Measurements from ENCODE around the gene PSORS1C2.
"Not testable (repeated sequence)": the region's sequence is repeated elsewhere in the genome, so short reads cannot be mapped to it uniquely, and the experiment has no call there.

The PSORS1C2 gene

DNA sequence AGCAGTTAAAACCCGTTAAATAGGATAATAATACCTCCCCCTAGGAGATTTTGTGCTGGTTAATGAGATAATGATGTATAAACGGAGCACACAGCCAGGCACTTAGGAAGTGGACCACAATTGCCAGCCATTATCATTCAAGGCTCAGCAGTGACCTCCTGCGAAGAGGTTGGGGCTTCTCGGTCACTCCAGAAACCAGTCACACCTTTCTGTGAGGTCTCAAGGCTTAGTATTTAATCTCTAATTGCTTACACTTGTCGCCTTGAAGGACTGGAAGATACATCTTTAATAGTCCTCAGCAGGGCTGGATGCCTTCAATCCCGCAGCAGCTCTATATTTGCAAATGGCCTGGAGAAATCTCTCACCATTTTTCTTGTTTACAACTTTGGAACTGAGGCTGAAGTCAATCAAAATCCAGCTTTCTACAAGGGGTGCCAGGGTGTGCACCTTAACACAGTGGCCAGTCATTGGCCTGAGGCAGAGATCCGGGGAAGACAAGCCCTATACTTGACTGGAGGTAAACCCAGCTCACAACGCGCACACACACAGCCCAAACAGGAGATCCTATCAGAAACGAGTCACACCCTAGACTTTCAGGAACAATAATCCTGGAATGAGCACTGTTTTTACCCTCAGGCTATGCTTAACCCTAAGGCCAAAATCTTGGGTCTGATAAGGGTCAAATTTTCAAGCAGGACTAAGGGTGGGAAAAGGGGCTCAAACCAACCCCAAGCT lies 30.4 kb upstream of the PSORS1C2 start:
- H3K27me3 ChIP-seq, result no peaks in the 10 kb centered on the region
- H3K27ac ChIP-seq, result no peak overlapping the region
- no peak overlapping the region for H3K4me2 ChIP-seq
- no peaks in the 10 kb centered on the region for H4K20me1 ChIP-seq
- no peaks in the 10 kb centered on the region for H3K9me3 ChIP-seq (replicated peaks in 1 of 11)
- no peak overlapping the region for H3K9ac ChIP-seq
- peaks cover 0 to 11% (median 0%) of the 10 kb centered on the region in 11 experiments; a peak in 1 of 22 replicates for H3K36me3 ChIP-seq
- H3K4me3 ChIP-seq, result no peak overlapping the region
- no peak for TF ChIP-seq Cebpa-rat (IDR thresholded peaks at IDR 0.05)
- H3K4me1 ChIP-seq, result no peaks in the 10 kb centered on the region

DNA sequence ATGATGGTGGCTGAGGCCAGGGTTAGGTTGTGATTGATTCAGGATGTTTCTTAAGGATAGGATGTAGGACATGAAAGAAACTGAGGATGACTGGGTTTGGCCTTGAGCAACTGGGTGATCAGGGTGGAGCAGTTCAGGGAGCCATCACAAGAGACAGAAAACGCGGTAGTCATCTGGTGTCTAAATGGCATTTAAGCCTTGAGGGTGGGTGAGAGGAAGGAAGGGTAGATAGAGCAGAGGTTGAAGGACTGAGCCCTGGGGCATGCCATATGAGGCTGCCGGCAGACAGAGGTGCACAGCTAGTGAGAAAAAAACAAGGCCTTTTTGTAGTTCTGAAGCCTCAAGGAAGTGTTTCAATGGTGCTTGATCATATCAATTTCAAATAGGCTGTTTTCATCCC lies 29.7 kb upstream of the PSORS1C2 start:
- no peaks in the 10 kb centered on the region for H3K27me3 ChIP-seq
- no peaks in the 10 kb centered on the region for H4K20me1 ChIP-seq
- H3K4me3 ChIP-seq, result no peak overlapping the region
- H3K9me3 ChIP-seq (replicated peaks in 1 of 11), result no peaks in the 10 kb centered on the region
- H3K4me2 ChIP-seq, result no peak overlapping the region
- H3K36me3 ChIP-seq, result peaks cover 0 to 16% (median under 1%) of the 10 kb centered on the region in 11 experiments; a peak in 10 of 22 replicates
- TF ChIP-seq Cebpa-rat (IDR thresholded peaks at IDR 0.05), result no peak
- H3K9ac ChIP-seq, result no peak overlapping the region
- H3K27ac ChIP-seq, result no peak overlapping the region
- no peaks in the 10 kb centered on the region for H3K4me1 ChIP-seq

DNA sequence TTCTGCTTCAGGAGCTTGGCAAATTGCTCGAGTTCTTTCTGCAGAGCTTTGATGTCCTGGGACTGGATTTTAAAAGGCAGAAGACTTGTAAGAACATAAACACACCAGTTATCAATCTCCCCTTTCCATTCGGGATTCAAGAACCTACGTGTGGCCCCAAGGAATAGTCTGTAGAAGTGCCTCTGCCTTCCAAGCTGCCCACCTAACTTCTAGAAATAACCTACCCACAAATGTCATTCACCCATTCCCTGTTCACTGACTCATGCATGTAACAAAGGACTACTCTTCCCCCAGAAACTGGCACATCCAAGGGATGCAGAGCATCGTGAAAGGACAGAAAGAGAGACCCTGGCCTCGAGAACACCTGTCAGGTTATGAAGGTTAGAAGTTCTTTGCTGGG lies 27.1 kb upstream of the PSORS1C2 start:
- no peak for TF ChIP-seq Cebpa-rat (IDR thresholded peaks at IDR 0.05)
- Histone ChIP-seq H3K4me2 (no peak overlapping the region), H3K36me3 (peaks cover 0 to 42% (median 27%) of the 10 kb centered on the region in 11 experiments; a peak in 19 of 22 replicates), H3K9ac (no peak overlapping the region), H3K4me3 (no peak overlapping the region), H4K20me1 (peaks cover 0 to 14% (median 0%) of the 10 kb centered on the region in 11 experiments; a peak in 2 of 22 replicates), H3K4me1 (peaks cover 0 to 14% (median 3%) of the 10 kb centered on the region in 10 experiments; a peak in 8 of 20 replicates), H3K27ac (no peak overlapping the region), H3K27me3 (no peaks in the 10 kb centered on the region), H3K9me3 (replicated peaks in 1 of 11) (no peaks in the 10 kb centered on the region)

DNA sequence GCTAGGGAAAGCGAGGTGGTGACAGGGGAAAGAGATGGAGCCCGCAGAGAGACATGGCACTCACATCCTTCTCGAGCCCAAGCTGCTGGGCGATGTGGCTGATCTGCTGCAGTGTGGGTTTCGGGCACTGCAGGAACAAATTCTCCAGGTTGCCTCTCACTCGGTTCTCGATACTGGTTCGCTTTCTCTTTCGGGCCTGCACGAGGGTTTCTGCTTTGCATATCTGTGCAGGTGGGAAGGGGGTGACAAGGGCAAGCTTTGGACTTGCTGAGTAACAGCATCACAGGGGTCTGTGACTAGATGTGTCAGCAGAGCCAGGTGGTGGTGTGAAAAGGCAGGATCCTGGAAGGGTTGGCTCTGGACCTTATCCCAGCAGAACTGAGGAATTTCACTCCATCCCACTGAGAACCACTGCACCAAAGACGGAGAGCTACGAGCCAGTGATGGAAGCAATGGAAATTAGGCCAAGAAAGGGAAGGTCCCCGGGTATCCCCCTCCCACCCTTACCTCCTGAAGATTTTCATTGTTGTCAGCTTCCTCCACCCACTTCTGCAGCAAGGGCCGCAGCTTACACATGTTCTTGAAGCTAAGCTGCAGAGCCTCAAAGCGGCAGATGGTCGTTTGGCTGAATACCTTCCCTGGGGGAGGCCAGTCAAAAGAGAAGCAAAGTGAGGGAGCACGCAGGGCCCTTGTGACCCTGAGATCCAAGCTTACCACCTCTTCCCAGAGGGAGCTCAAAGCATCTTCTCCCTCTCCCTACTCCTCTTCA lies 26.4 kb upstream of the PSORS1C2 start:
- not testable (repeated sequence) for H3K27me3 ChIP-seq; H3K9ac ChIP-seq; H3K4me3 ChIP-seq; H3K4me2 ChIP-seq; H3K27ac ChIP-seq; H3K9me3 ChIP-seq (replicated peaks in 1 of 11)
- peaks cover 0 to 14% (median 0%) of the 10 kb centered on the region in 11 experiments; a peak in 2 of 22 replicates for H4K20me1 ChIP-seq
- H3K4me1 ChIP-seq, result peaks cover under 1 to 22% (median 10%) of the 10 kb centered on the region in 10 experiments; a peak in 18 of 20 replicates
- peaks cover 0 to 47% (median 30%) of the 10 kb centered on the region in 11 experiments; a peak in 19 of 22 replicates for H3K36me3 ChIP-seq

DNA sequence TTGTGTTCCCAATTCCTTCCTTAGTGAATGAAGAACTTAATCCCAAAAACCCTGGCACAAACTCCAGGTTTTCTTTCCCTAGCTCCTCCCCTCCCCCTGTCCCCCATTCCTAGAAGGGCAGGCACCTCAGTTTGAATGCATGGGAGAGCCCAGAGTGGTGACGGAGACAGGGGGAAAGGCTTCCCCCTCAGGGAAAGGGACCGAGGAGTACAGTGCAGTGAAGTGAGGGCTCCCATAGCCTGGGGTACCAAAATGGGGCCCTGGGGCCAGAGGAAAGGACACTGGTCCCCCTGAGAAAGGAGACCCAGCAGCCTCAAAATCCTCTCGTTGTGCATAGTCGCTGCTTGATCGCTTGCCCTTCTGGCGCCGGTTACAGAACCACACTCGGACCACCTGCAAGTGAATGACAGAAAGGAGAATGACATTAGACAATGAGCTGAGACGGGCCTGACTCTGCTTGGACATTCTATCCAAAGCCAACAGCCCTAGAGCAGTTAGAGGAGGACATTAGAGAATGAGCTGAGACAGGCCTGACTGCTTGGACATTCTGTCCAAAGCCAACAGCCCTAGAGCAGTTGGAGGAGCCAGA lies 25.7 kb upstream of the PSORS1C2 start:
- not testable (repeated sequence) for H3K27me3 ChIP-seq; H3K9ac ChIP-seq; H3K4me2 ChIP-seq; H3K4me3 ChIP-seq; H3K9me3 ChIP-seq (replicated peaks in 1 of 11); H3K27ac ChIP-seq
- H3K4me1 ChIP-seq, result peaks cover 7 to 28% (median 17%) of the 10 kb centered on the region in 10 experiments
- H3K36me3 ChIP-seq, result peaks cover 0 to 47% (median 30%) of the 10 kb centered on the region in 11 experiments; a peak in 19 of 22 replicates
- H4K20me1 ChIP-seq, result peaks cover 0 to 14% (median 0%) of the 10 kb centered on the region in 11 experiments; a peak in 3 of 22 replicates

DNA sequence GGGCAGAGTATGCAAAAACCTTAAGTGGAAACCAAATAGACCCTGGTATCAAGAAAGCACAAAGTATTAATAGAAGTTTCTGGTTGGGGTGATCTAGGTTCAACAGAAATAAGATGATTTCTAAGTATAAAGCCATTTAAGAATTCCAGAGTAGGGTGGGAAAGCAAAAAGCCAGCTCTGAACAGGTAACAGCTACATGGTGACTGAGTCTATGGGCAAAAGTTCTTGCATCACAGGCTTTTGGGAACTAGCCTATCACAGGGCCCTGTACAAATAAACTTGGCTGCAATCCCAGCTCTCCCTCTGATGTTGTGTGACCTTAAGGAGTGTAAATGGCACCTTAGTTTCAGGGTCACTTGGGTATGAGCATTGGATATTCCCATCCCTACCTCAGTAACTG lies 25.1 kb upstream of the PSORS1C2 start:
- no peak overlapping the region for H3K4me2 ChIP-seq
- TF ChIP-seq Cebpa-rat (IDR thresholded peaks at IDR 0.05), result no peak
- H3K4me3 ChIP-seq, result no peak overlapping the region
- no peak overlapping the region for H3K9ac ChIP-seq
- peaks cover 0 to 47% (median 30%) of the 10 kb centered on the region in 11 experiments; a peak in 19 of 22 replicates for H3K36me3 ChIP-seq
- no peaks in the 10 kb centered on the region for H3K9me3 ChIP-seq (replicated peaks in 1 of 11)
- peaks cover 13 to 34% (median 23%) of the 10 kb centered on the region in 10 experiments for H3K4me1 ChIP-seq
- no peaks in the 10 kb centered on the region for H3K27me3 ChIP-seq
- peaks cover 0 to 14% (median 0%) of the 10 kb centered on the region in 11 experiments; a peak in 3 of 22 replicates for H4K20me1 ChIP-seq
- no peak overlapping the region for H3K27ac ChIP-seq

DNA sequence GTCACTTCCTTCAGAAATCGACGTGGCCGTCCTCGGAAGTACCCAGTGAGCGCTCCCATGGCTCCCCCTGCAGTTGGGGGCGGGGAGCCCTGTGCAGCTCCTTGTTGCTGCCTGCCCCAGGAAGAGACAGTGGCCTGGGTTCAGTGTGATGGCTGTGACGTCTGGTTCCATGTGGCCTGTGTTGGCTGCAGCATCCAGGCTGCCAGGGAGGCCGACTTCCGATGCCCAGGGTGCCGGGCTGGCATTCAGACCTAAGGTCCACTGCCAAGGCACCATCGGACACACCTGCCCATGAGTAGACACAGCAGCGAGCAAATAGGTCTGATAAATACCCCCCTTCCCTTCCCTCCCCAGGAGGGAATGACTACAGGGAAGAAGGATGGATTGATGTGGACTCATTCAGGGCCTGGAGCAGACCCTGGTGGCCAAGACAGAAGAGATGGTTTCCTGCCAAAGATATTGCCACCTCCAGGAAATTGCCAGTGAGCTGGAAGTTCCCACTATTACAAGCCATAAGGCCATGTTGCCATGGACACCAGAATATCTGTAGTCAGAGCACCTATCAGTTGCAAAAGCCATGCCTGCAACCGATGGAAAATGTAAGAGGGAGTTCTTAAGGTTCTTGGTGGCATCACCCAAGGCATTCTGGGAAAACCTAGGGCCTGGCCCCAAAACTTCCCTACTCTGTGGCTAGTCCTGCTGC lies 23.7 kb upstream of the PSORS1C2 start:
- Histone ChIP-seq H3K4me2 (no peak overlapping the region), H3K27me3 (no peaks in the 10 kb centered on the region), H3K4me1 (peaks cover 15 to 34% (median 25%) of the 10 kb centered on the region in 10 experiments), H3K9me3 (replicated peaks in 1 of 11) (no peaks in the 10 kb centered on the region), H3K27ac (no peak overlapping the region), H4K20me1 (peaks cover 0 to 14% (median 0%) of the 10 kb centered on the region in 11 experiments; a peak in 3 of 22 replicates), H3K36me3 (peaks cover 0 to 43% (median 30%) of the 10 kb centered on the region in 11 experiments; a peak in 19 of 22 replicates), H3K4me3 (no peak overlapping the region), H3K9ac (no peak overlapping the region)
- no peak for TF ChIP-seq Cebpa-rat (IDR thresholded peaks at IDR 0.05)

DNA sequence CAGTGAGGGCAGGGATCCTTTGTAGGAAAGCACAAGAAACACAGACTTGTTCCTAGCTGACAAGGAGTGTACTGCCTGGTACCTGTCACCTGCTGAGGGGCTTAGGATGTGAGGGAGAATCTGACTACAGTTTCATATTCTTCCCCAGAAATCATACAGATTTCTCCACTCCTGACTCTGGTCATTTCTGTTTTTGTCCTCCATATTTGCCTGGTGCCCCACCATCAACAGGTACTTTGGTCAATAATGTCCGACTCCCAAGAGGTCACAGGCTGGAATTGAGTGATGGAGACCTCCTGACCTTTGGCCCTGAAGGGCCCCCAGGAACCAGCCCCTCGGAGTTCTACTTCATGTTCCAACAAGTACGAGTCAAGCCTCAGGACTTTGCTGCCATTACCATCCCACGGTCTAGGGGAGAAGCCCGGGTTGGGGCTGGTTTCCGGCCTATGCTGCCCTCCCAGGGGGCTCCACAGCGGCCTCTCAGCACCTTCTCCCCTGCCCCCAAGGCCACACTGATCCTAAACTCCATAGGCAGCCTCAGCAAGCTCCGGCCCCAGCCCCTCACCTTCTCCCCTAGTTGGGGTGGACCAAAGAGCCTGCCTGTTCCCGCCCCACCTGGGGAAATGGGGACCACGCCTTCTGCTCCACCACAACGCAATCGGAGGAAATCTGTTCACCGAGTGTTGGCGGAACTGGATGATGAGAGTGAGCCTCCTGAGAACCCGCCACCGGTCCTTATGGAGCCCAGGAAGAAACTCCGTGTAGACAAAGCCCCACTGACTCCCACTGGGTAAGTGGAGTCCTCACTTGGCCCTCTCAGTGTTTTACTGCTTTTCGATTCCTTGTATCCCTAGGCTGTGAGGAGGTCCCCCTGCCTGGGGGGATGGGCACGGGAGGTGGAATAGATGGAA lies 22.6 kb upstream of the PSORS1C2 start:
- Histone ChIP-seq H3K4me3 (no peak overlapping the region), H3K36me3 (peaks cover 0 to 44% (median 30%) of the 10 kb centered on the region in 11 experiments; a peak in 19 of 22 replicates), H3K4me2 (peak overlapping the region in 6 of 11 experiments; percentile 95 to 99 (median 98); a peak in 11 of 22 replicates), H3K4me1 (peaks cover 23 to 45% (median 35%) of the 10 kb centered on the region in 10 experiments), H3K27ac (no peak overlapping the region), H3K27me3 (no peaks in the 10 kb centered on the region), H3K9ac (no peak overlapping the region; a peak in 1 of 22 replicates), H3K9me3 (replicated peaks in 1 of 11) (no peaks in the 10 kb centered on the region), H4K20me1 (peaks cover 0 to 14% (median 0%) of the 10 kb centered on the region in 11 experiments; a peak in 3 of 22 replicates)
- TF ChIP-seq Cebpa-rat (IDR thresholded peaks at IDR 0.05), result no peak
